ENCODE results near the gene ZDHHC8.

The ZDHHC8 gene, protein sequence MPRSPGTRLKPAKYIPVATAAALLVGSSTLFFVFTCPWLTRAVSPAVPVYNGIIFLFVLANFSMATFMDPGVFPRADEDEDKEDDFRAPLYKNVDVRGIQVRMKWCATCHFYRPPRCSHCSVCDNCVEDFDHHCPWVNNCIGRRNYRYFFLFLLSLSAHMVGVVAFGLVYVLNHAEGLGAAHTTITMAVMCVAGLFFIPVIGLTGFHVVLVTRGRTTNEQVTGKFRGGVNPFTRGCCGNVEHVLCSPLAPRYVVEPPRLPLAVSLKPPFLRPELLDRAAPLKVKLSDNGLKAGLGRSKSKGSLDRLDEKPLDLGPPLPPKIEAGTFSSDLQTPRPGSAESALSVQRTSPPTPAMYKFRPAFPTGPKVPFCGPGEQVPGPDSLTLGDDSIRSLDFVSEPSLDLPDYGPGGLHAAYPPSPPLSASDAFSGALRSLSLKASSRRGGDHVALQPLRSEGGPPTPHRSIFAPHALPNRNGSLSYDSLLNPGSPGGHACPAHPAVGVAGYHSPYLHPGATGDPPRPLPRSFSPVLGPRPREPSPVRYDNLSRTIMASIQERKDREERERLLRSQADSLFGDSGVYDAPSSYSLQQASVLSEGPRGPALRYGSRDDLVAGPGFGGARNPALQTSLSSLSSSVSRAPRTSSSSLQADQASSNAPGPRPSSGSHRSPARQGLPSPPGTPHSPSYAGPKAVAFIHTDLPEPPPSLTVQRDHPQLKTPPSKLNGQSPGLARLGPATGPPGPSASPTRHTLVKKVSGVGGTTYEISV

DNA sequence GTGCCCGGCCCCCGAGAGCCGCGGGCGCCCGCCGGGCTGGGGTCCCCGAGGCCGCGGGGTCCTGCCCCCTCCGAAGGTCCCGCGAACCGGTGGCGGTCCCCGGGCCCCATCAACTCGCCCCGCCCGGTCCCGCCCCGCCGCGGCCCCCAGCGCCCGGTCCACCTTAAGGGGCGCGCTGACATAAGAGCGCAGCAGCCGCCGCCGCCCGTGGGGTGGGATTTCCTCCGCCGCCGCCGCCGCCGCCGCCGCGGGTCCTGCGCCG is at the start of gene ZDHHC8:
ZDHHC8 (plus strand) TSS at position 208 of the 262 bp plus-strand sequence. CDS start 144 bp downstream, outside the sequence.
- no peak for DNase-seq

- no peak for DNase-seq
These were observed 48.3 kb upstream of the ZDHHC8 start for GRCh38 chr22:20083157-20083890.

DNA sequence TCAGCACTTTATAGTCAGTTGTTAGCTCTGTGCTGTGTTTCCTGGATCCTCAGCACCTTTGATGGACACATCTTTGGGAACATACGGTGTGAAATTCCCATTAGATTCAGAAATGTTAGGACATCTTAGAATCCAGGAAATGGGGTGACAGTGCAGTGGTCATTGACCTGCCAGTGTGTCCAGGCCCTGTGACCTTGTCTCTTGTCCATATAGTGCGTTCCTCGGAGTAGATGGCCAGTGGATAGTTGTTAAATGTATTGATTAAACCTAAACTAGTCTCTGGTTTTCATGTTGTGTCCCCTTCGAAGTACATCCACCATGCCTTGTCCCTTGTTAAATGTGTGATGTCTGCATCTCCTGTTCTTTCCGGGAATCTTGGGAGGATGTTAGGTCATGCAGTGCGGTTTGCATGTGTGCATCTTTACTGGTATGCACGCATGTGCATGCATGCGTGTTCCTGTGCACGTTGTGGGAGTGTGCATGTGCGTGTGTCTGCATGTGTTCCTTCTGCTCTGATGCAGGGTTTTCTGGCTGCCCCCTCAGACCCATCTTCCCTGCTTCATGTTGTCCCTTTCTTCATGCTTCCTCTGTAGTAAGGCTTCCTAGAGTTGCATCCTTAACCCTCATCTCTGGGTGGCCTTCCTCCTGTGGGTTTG is 47.6 kb upstream of the ZDHHC8 start:
- DNase-seq = no peak

DNA sequence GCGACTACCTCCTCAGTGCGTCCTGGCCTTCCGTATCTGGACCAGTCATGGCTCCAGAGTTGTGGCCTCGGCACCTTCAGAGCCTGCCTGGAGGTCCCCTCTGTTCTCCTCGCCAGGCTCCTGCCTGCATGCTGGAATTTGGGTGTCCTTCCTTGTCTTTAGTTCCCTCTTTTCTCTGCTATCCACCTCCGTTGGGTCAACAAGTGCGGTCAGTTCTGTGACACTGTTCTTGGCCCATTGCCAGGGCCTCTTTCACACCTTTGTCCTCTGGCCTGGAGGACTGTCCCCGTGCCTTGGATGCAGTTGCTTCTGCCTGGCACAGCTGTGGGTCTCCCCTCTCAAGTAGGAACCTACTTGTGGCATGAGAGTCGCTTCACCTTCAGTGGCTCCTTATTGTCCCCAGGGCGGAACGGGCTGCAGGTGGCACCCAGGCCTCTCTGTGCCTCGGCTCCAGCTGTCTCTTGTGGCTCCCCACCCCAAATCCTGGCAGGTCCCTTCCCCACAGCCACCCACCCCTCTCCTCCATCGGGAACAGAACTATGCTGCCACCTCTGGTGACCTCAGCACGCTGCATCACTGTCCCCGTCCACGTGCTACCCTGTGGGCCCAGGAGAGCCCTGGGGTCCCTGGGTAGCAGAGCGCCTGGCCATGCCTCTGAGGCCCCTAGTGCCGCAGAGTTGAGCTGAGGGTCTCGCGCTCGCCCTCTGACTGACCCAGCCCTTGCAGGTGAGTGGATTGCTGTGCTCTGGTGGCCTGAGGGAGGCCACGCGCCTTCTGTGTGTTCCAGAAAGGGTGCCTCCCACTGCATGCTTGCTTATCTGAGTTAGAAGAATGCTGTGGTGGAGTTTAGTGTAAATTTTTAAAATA is 46.8 kb upstream of the ZDHHC8 start:
- no peak for DNase-seq

DNA sequence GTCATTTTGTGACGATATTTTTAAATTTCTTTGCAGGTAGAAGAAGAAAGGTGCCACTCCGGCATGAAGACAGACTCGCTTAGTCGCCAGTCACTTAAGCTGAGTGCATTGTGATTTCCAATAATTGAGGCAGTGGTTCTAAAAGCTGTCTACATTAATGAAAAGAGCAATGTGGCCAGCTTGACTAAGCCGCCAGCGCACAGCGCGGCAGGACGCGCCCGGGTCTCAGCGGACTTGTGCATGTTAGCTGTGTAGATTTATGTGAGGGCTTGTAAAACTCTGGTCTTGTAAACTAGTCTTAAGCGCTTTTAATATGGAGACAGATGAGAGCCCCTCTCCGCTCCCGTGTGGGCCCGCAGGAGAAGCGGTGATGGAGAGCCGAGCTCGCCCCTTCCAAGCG is 46.0 kb upstream of the ZDHHC8 start:
- DNase-seq = no peak

DNA sequence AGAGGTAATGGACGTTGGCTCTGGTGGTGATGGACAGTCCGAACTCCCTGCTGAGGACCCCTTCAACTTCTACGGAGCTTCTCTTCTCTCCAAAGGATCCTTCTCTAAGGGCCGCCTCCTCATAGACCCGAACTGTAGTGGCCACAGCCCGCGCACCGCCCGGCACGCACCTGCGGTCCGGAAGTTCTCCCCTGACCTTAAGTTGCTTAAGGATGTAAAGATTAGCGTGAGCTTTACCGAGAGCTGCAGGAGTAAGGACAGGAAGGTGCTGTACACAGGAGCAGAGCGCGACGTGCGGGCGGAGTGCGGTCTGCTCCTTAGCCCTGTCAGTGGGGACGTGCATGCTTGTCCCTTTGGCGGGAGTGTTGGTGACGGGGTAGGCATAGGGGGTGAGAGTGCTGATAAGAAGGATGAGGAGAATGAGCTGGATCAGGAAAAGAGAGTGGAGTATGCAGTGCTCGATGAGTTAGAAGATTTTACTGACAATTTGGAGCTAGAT is 45.5 kb upstream of the ZDHHC8 start:
- no peak for DNase-seq

- DNase-seq = no peak
These were observed 44.8 kb upstream of the ZDHHC8 start for GRCh38 chr22:20086763-20087162.

DNA sequence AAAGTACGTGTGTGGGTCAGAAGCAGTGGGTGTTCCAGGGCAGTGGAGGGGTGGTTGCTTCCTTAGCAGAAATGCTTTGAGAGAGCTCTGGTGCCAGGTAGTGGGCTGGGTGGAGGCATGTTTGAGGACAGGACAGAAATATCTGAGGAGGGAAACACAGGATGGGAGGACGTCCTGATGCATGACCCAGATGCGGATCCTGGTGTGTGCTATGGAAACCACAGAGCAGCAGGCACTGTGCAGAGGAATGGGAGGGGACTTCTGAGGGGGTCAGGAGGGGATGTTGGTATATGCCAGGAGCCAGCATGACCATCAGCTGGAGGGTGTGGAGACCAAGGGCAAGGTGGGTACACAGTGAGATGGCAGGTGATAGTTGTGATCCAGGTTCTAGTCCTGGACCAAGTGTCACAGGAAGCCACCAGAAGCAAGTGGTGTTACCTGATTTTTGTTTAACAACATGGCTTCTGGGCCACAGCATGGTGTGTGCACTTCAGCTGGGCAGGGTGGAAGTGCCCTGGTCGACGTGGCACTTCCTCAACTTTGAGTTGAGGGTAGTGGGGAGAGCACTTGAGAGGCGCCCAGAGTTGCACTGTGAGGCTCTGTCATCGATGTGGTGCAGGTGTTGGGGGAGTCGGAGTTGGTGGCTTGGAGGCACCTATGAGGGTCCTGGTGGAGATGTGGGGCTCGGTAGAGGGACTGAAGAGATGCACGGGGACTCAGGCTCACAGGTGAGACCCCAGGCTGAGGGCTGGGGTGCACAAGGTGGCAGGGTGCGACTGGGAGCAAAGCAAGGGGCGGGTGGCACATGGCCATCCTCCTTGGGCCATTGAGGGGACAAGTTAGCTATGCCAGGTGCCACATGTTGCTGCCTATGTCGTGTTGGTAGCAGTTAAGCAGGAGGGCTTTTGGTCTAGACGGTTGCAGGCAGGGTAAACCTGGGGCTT is 44.0 kb upstream of the ZDHHC8 start:
- no peak for DNase-seq

DNA sequence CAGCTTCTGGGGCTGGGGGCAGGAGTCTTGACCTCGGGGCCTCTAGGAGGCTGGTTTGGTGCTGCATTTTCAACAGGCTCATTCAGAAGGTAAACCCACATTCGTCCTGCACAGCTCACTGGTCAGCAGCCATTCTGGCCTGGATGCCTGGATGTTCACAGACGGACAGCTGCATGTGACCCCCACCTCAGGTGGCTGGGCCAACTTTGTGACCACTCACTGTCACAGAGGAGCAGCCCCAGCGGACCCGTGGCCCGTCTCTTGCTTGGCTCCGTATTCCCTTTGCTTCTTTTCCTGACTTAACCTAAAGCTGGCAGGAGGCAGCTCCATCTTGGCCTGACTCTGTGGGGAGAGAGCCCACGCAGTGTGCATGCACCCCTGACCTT is 43.3 kb upstream of the ZDHHC8 start:
- no peak for DNase-seq

- no peak for DNase-seq
These were observed 42.2 kb upstream of the ZDHHC8 start for GRCh38 chr22:20089226-20089976.

- DNase-seq = no peak
These were observed 41.5 kb upstream of the ZDHHC8 start for GRCh38 chr22:20089977-20090729.

- no peak for DNase-seq
These were observed 40.8 kb upstream of the ZDHHC8 start for GRCh38 chr22:20090730-20091240.

DNA sequence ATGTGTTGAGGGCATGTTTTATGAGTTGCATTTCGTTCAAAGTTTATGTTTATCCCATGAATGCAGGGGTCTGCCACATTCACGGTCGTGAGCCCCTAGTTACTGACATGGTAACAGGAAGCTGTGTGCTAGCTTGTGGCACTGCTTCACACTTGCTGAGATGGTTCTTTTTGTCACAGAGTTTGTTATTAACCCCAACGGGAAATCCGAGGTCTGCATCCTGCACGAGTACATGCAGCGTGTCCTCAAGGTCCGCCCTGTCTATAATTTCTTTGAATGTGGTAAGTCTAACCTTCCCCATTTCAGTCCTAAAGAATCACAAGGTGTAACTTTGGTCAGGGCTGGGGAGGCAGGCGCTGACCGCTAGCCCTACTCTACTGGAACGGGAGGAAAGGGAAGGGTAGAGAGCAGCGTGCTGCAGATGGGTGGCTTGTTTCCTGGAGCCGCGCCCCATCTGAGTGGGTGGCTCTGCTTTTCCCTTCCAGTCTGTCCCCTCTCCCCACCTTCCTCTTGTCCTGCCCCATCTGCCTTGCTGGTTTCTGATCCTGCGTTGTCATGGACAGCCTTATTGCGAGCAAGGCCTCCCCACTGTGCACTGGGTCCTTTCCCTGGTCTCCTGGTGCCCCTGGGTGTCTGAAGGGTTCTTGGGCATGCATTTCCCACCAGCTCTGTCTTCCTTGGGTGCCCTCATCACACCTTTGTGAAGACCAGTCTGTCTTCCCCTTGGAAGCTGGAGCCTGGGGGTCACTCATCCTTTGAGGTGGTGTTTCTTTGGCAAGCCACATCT is 39.7 kb upstream of the ZDHHC8 start:
- no peak for DNase-seq

GRCh38 chr22:20092477-20092854 is 39.1 kb upstream of the ZDHHC8 start:
- DNase-seq = no peak

GRCh38 chr22:20093418-20094196 is 38.0 kb upstream of the ZDHHC8 start:
- no peak for DNase-seq

DNA sequence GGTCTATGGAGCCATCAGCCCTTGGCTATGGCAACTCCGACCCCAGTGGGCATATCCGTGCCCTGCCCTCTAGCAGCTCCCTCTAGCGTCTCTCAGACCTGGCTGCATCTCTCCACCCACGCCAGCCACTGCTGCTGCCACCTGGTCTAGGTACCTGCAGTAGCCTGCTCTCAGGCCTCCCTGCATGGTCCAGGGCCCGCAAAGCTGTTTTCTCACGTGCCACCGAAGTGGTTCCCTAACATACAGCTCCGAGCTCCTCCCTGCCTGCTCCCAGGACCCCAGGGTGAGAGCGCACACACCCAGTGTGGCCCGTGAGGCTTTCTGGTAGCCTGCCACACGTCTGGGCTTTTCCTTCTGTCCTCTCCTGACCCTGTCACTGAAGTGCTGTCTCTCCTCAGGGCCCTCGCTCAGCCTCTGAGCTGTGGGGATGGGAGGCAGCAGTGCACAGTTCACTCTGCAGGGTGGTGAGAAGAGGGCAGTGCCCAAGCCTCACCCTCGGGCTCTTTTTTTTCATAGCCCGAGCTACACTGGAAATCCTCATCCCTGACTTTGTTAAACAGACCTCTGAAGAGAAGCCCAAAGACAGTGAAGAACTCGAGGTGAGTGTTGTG is 37.3 kb upstream of the ZDHHC8 start:
- DNase-seq = no peak

- DNase-seq = no peak
These were observed 36.1 kb upstream of the ZDHHC8 start for GRCh38 chr22:20095521-20095920.

All from NCI-H2171 (cell line).